ENCODE results near the gene POMP. TPM values are rescaled to one million over a fixed set of nuclear protein-coding genes. Genes with fewer than 3 reads are reported as not detected.

The POMP gene
- total and polyA plus RNA-seq, 2 donors (not counting 1 experiment from before 2014, with no cell fraction given): 67.7 to 149 TPM

GRCh38 chr13:28719227-28720055 lies 60.5 kb downstream of the POMP start:
- DNase-seq (ENCODE audit: low read depth in 2 of 2): peak; percentile 4 to 70
- Histone ChIP-seq H3K4me3 (replicated peaks in 1 of 4; ENCODE audit: control extremely low read depth in 1 of 4, insufficient read depth in 1 of 4, low read depth in 3 of 4, low read length in 4 of 4) (peak overlapping the region; percentile 55 to 82 (median 58)), H2AFZ (ENCODE audit: low read length) (peak overlapping the region; percentile 87), H3K79me2 (ENCODE audit: control insufficient read depth, insufficient read depth, low read length) (no peaks in the 10 kb centered on the region), H3K4me2 (ENCODE audit: extremely low read depth, insufficient read depth, low read length) (peak overlapping the region; percentile 92), H3K27me3 (ENCODE audit: control insufficient read depth, insufficient read depth, low read length) (no peaks in the 10 kb centered on the region), H4K20me1 (ENCODE audit: control insufficient read depth, extremely low read depth, insufficient read depth, low read length) (no peaks in the 10 kb centered on the region), H3K4me1 (ENCODE audit: control insufficient read depth, extremely low read depth, insufficient read depth, low read length) (no peaks in the 10 kb centered on the region), H3K9ac (ENCODE audit: insufficient read depth, low read length) (peak overlapping the region; percentile 45), H3K27ac (ENCODE audit: insufficient read depth, low read length) (peak overlapping the region; percentile 45), H3K9me3 (ENCODE audit: control insufficient read depth, insufficient read depth, low read depth, low read length) (no peaks in the 10 kb centered on the region), H3K36me3 (ENCODE audit: control insufficient read depth, insufficient read depth, low read length) (no peaks in the 10 kb centered on the region)
- no peak for TF ChIP-seq EZH2 (IDR thresholded peaks at IDR 0.05; ENCODE audit: low read length, missing control alignments)
- TF ChIP-seq CTCF (conservative IDR thresholded peaks at IDR 0.05 in 1 of 2, IDR thresholded peaks at IDR 0.05 in 1 of 2; ENCODE audit: low read depth in 1 of 2, low read length in 2 of 2): no peak

GRCh38 chr13:28723806-28724205 lies 64.9 kb downstream of the POMP start:
- Histone ChIP-seq H3K36me3 (ENCODE audit: control insufficient read depth, insufficient read depth, low read length) (no peaks in the 10 kb centered on the region), H3K27me3 (ENCODE audit: control insufficient read depth, insufficient read depth, low read length) (peaks cover 4% of the 10 kb centered on the region), H3K9ac (ENCODE audit: insufficient read depth, low read length) (no peak overlapping the region), H3K4me3 (replicated peaks in 1 of 4; ENCODE audit: control extremely low read depth in 1 of 4, insufficient read depth in 1 of 4, low read depth in 3 of 4, low read length in 4 of 4) (no peak overlapping the region), H2AFZ (ENCODE audit: low read length) (no peak overlapping the region), H3K4me2 (ENCODE audit: extremely low read depth, insufficient read depth, low read length) (no peak overlapping the region), H3K27ac (ENCODE audit: insufficient read depth, low read length) (no peak overlapping the region), H3K79me2 (ENCODE audit: control insufficient read depth, insufficient read depth, low read length) (no peaks in the 10 kb centered on the region), H3K9me3 (ENCODE audit: control insufficient read depth, insufficient read depth, low read depth, low read length) (no peaks in the 10 kb centered on the region), H3K4me1 (ENCODE audit: control insufficient read depth, extremely low read depth, insufficient read depth, low read length) (no peaks in the 10 kb centered on the region), H4K20me1 (ENCODE audit: control insufficient read depth, extremely low read depth, insufficient read depth, low read length) (no peaks in the 10 kb centered on the region)
- TF ChIP-seq EZH2 (IDR thresholded peaks at IDR 0.05; ENCODE audit: low read length, missing control alignments) (no peak), CTCF (conservative IDR thresholded peaks at IDR 0.05 in 1 of 2, IDR thresholded peaks at IDR 0.05 in 1 of 2; ENCODE audit: low read depth in 1 of 2, low read length in 2 of 2) (no peak)
- no peak for DNase-seq (ENCODE audit: low read depth in 2 of 2)

GRCh38 chr13:28725046-28725610 lies 66.2 kb downstream of the POMP start:
- no peaks in the 10 kb centered on the region for H3K4me1 ChIP-seq (ENCODE audit: control insufficient read depth, extremely low read depth, insufficient read depth, low read length)
- H4K20me1 ChIP-seq (ENCODE audit: control insufficient read depth, extremely low read depth, insufficient read depth, low read length): no peaks in the 10 kb centered on the region
- H3K4me3 ChIP-seq (replicated peaks in 1 of 4; ENCODE audit: control extremely low read depth in 1 of 4, insufficient read depth in 1 of 4, low read depth in 3 of 4, low read length in 4 of 4): no peak overlapping the region
- H3K4me2 ChIP-seq (ENCODE audit: extremely low read depth, insufficient read depth, low read length): no peak overlapping the region
- H3K9ac ChIP-seq (ENCODE audit: insufficient read depth, low read length): no peak overlapping the region
- H3K27ac ChIP-seq (ENCODE audit: insufficient read depth, low read length): no peak overlapping the region
- H3K9me3 ChIP-seq (ENCODE audit: control insufficient read depth, insufficient read depth, low read depth, low read length): no peaks in the 10 kb centered on the region
- H3K27me3 ChIP-seq (ENCODE audit: control insufficient read depth, insufficient read depth, low read length): peaks cover 4% of the 10 kb centered on the region
- H3K36me3 ChIP-seq (ENCODE audit: control insufficient read depth, insufficient read depth, low read length): no peaks in the 10 kb centered on the region
- no peaks in the 10 kb centered on the region for H3K79me2 ChIP-seq (ENCODE audit: control insufficient read depth, insufficient read depth, low read length)
- TF ChIP-seq CTCF (conservative IDR thresholded peaks at IDR 0.05 in 1 of 2, IDR thresholded peaks at IDR 0.05 in 1 of 2; ENCODE audit: low read depth in 1 of 2, low read length in 2 of 2) (no peak), EZH2 (IDR thresholded peaks at IDR 0.05; ENCODE audit: low read length, missing control alignments) (no peak)
- no peak for DNase-seq (ENCODE audit: low read depth in 2 of 2)
- no peak overlapping the region for H2AFZ ChIP-seq (ENCODE audit: low read length)
